HG02943 (cell line): ENCODE measurements around the gene AKR1C1.
"Not testable (repeated sequence)": the region's sequence is repeated elsewhere in the genome, so short reads cannot be mapped to it uniquely, and the experiment has no call there.

Experiments used
- ATAC-seq: cut with Tn5 transposase; IDR thresholded peaks from one replicate; pipeline ENCODE4 v1.9.1; 2021; ENCODE audit warnings: mild to moderate bottlenecking, low read depth, moderate library complexity; ENCODE audit not compliant: unreplicated experiment

The AKR1C1 gene

GRCh38 chr10:4962876-4963814 is at the start of gene AKR1C1:
Gene AKR1C1, plus strand, starts transcription at chr10:4963415. Its CDS starts 30 bp downstream, at chr10:4963445.
- not testable (repeated sequence) for ATAC-seq

GRCh38 chr10:4914213-4914850 is 48.9 kb upstream of the AKR1C1 start:
- ATAC-seq: no peak

GRCh38 chr10:4916086-4916716 is 47.0 kb upstream of the AKR1C1 start:
- ATAC-seq: no peak

- ATAC-seq: no peak
Observed at GRCh38 chr10:4918236-4918635, 45.0 kb upstream of the AKR1C1 start.

GRCh38 chr10:4924482-4924881 is 38.7 kb upstream of the AKR1C1 start:
- not testable (repeated sequence) for ATAC-seq

GRCh38 chr10:4926400-4926799 is 36.8 kb upstream of the AKR1C1 start:
- ATAC-seq: no peak

- ATAC-seq: no peak
Observed at GRCh38 chr10:4931587-4931986, 31.6 kb upstream of the AKR1C1 start.

- no peak for ATAC-seq
Observed at GRCh38 chr10:4934391-4934987, 28.7 kb upstream of the AKR1C1 start.

- ATAC-seq: no peak
Observed at GRCh38 chr10:4937346-4937745, 25.9 kb upstream of the AKR1C1 start.

- ATAC-seq: no peak
Observed at GRCh38 chr10:4939224-4940072, 23.8 kb upstream of the AKR1C1 start.

GRCh38 chr10:4940073-4940428 is 23.2 kb upstream of the AKR1C1 start:
- not testable (repeated sequence) for ATAC-seq

- not testable (repeated sequence) for ATAC-seq
Observed at GRCh38 chr10:4940909-4941308, 22.3 kb upstream of the AKR1C1 start.

- ATAC-seq: no peak
Observed at GRCh38 chr10:4941540-4942330, 21.5 kb upstream of the AKR1C1 start.

- not testable (repeated sequence) for ATAC-seq
Observed at GRCh38 chr10:4942931-4943330, 20.3 kb upstream of the AKR1C1 start.

- ATAC-seq: not testable (repeated sequence)
Observed at GRCh38 chr10:4943416-4943815, 19.8 kb upstream of the AKR1C1 start.

GRCh38 chr10:4943821-4944220 is 19.4 kb upstream of the AKR1C1 start:
- no peak for ATAC-seq

- ATAC-seq: no peak
Observed at GRCh38 chr10:4944841-4945240, 18.4 kb upstream of the AKR1C1 start.

GRCh38 chr10:4945766-4946717 is 17.2 kb upstream of the AKR1C1 start:
- no peak for ATAC-seq
